IPS-NIHi11 (cell line): Measurements from ENCODE around the gene ERC2.

Source experiments
- DNase-seq: peaks from one replicate; pipeline ENCODE4 v3.0.0; 2012; ENCODE audit warnings: mixed read lengths, low spot score

The ERC2 gene

DNA sequence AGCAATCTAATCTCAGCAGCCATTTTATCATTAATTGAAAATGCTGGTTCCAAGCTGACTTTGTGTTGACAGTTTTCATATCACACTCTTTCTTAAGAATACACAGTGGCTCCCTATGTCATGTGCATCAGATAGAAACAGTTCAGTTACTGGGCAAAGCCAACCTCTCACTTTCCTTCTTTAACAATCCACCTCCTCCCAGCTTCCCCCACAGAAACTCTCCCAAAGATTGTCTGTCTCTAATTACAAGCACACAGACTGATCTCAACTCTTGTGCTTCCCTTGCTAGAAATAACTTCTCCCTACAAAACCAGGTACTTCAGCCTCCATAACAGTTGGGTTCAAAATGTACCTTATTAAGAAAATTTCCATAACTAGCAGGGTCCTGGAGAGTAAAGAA is 752.2 kb downstream of the ERC2 start:
- DNase-seq = no peak

DNA sequence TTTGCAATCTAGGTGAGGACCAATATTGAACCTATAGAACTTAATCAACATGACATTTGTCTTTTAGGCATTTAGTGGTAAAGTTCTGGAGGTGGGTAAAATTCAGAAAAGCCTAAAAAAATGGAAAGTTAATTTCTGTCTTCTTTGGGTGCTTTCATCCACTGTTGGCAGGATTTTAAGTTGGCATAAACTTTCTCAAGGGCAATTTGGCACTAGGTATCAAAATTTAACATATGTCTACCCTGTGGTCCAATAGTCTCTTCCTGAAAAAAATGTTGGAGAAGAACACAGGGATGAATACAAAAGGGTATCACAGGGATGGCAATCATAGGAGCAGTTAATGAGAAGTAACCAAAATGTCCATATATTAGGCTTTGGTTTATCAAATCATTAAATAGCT is 754.2 kb downstream of the ERC2 start:
- no peak for DNase-seq

DNA sequence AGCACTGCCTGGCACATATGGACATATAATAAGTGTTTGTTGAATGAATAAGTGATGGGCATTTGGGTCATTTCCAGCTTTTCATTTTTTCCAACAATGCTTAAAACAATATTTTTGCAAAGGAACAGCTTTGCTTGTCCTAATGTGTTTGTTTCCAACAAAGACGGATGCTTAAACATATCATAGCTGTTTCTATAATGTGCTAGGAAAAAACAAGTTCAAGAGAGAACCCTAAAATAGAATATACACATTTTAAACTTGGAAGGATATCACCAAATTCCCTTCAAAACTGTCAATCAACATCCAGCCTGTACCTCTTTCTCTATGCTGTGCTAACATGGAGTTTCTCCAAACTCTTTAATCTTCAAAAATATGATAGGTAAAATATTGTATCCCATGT is 756.6 kb downstream of the ERC2 start:
- no peak for DNase-seq

DNA sequence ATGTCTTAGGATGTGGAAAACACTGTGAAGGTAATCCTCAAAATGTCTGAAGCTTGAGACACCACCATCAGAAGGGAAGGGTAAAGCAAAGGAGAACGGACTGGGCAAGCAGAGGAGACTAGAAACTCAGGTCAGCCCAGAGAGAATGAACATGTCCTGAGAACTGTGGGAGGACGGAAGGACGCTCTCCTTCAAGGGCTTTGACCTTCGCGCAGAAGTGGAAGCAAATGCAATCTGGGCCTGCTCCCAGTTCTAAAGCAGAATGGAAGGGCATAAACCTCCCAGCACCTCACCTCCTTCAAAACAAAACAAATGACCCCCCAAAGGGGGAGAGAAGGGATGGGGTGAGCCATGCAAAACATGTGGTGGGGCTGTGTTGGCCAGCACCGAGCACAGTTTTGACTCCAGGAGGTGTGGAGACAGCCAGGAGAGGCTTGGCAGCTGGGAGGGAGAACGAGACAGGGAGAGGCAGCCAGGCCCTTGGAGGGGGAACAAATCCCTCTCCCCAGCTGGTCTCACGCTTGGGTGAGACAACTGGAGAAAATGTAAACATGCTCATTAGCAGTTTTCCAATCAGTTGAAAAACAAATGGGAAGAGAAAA is 758.8 kb downstream of the ERC2 start:
- no peak for DNase-seq

DNA sequence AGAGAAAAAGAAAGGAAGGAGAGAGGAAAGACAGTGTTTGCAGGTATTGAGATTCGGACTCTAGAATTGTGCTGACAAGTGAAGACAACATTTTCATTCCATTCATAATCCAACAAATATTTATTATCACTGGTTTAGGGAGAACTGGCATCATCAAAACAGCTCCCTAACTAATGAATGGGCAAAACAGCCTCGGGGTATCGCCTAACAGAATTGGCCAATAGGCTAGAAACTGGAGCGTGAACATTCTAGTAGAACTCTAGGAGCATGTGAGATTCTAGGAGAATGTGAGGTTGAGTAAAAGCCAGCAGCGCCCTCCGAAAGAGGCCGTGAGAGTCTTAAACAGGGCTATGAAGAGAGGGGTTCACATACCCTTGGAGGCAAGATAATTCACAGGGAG is 759.3 kb downstream of the ERC2 start:
- DNase-seq = no peak

DNA sequence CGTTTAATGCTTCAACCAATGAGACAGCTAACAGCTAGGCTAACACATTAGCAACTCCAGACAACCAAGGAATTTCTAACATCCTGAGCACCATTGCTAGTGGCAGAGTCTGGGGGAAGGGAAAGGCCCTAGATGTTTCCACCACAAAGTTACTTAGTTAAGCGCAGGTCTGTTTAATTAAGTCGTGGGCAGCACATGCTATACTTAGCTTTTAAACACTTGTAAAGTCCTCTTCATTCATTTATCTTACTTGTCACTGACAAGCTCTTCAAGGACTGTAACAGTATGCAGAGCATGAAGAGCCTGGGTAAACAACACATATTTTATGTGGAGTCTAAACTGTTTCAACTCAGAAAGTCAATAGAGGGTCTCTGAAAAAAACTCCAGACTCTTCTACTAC is 760.0 kb downstream of the ERC2 start:
- DNase-seq = no peak

DNA sequence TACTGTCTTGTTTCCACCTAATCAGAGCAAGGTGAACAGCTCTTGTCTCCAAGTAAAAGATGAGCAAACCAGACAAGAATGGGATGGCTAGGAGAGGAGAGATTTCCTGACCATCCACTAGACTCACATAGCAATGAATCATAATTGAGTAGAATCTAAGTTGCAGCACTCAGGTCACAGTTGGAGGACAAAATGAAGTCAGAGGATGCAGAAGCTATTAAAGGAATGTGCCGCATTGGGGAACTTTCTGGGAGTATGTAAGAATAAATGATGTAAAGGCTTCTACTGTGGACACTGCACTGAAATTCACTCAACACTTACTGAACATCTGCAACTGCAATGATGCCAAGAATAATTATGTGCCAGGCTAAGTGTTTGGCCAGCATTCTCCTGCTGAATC is 763.7 kb downstream of the ERC2 start:
- DNase-seq = no peak

DNA sequence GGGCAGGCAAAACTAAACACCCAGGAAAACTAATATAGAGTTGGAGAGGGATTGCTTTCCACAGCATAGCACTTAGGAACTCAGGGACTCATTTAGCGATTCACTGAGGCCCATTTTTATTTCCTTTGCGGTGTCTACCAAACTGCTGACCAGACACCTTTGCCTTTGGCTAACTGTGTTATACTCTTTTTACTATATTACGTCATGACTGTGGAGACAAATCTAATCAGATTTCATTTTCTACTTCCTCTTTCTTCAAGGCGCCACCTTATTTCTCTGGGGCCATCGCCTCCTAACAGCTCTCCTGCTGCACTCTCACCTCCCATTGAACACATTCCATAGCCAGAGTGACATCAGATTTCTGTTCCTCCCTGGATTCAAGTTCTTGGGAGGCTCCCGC is 765.4 kb downstream of the ERC2 start:
- no peak for DNase-seq

DNA sequence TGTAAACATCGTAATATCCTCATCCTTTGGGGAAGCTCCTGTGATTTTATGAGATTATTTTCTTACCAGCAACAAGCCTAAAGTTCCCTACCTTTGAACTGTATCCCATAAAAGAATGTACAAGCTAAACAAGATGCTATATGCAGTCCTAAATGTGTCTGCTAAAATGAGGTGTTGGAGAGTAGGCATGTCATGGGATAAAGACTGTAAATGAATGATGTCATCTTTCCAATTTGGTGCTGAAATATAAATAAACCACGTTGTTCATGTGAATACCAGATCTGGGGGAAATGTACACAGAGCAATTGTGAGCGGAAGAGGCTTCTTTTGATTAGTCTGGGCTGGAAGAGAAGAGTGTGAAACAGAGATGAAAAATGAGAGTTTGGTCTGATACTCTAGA is 766.3 kb downstream of the ERC2 start:
- no peak for DNase-seq

DNA sequence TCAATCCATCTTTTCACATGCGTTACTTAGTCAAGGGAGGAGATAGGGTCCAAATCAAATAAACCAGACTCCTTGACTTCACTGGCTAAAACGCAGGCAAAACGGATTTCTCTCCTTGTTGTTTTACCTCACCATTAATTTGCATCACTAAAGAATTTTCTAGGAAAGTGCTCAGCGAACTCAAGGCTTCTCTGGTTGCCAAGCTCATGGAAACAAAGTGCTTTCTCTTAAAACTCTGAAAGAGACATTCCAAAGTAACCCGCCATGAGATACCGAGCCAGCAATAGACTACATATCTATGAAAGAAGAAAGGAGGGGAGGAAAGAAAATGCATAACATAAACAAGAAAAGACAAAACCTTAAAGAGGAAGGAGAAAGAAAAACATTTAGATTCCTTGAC is 769.4 kb downstream of the ERC2 start:
- DNase-seq = peak; percentile 28

DNA sequence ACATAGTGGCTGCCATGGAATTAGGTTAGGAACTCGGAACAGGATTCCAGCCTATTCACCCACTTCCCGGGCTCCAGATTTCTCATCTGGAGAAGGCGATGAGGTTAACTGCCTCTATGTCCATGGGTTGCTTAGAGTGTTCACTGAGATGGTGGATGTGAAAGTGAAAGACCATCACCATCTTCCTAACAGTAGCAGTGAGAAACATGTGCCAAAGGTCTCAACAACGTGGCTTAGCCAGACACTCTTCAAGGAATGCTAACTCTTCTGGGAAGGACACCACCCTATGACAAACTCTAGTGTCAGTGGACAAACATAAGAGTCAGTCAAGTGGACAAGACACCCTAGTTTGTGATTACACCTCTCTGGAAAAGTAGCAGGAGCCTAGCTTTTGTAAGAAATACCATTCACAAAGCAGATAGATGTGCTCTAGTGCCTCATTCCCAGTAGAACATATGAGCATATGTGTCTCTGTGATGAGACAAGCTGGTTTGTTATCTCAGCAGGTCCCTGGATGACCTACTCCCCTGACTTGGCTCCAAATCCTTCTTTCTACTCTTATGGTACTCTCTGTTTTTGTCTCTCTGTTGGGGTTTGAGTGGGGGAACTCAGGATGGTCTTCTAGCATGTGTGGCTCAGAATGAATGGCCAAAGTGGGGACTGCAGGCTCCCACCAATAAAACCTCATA is 770.9 kb downstream of the ERC2 start:
- no peak for DNase-seq

DNA sequence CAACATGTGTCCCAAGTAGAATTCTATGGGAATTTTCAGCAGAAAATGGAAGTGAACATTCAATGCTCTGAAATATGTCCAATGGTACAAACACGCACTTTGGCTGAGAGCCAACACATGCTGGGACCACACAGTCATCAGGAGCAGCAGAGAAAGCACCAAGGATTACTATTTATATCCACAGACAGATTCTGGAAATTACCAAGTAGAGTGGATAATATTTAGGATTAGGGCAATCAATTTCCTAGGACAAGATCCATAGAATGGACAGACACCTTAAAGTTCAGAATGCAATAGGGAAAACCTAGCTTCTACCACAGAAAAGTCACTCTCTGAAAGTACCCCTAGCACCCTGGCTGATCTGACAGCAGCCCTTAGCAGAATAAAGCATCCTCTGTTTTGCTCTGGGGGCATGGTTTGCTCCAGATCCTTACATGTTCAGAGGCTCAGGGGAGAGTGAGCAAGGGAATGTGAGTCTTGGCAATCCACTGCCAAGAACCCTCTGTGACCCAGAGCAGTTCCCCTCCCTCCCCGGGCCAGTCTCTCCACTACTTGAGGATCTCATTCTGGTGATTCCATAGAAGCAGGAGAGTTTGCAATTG is 775.2 kb downstream of the ERC2 start:
- no peak for DNase-seq

DNA sequence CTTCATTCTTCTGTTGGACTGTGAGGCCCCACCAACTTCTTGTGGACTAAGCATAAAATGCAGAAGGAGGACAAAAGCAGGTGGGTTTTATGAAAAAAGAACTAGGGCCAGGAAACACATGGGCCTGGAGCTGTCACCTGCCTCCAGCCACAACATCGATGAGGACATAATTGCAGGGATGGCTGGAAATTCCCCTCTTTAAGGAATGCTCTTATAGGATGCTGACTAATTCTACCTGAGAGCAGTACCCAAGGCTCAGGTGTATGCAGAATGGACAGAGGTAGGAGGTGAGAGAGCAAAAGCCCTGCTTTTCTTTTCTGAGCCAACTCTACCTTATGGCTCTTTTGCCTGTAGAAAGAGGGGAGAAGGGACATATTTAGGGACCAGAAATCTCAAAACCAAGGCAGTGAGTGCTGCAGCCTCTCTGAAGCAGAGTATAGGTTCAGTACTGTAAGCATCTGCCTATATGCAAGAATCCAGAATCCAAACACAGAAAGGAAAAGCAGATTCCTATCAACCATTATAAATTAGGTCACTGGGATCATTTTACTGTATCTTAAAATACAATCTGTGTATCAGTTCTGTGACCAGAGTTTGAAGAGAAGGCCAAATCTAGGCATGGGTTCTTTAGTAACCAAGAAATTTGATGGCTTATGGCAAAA is 775.8 kb downstream of the ERC2 start:
- DNase-seq = no peak

DNA sequence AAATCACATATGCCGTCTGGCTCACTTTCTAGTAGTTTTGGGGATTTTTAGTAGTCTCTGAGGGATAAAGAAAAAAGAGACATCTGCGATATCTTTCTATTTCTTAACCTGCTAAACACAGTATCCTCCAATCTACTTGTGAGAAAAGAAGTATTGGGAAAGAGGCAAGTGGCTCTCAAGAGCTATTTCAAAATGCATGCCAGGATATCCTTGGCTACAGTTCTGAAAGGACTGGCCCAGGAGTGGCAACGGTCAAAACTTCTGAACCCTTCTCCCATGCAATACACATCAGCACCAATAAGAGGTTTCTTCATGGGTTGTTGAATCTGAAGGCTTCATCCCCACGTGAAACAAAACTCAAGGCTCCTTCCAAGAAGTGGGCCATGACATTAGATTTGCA is 777.1 kb downstream of the ERC2 start:
- no peak for DNase-seq

DNA sequence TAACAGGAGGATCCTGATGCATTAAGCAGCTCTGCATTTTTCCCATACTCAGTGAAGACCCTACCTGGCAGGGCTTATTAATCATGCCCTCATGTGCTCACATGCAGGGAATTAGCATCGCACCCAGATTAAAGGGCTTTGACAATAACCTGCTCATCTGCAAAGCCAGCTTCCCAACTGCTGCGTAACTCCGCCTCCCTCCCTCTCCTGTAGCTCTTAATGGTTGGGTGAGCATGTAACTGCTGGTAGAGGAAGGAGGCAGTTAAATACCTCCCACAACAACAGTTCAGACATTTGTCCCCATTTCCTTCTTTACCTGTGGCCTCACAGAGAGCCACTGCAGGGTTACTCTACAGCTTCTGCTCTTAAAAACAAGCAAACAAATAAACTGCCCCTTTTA is 777.5 kb downstream of the ERC2 start:
- DNase-seq = peak; percentile 55

DNA sequence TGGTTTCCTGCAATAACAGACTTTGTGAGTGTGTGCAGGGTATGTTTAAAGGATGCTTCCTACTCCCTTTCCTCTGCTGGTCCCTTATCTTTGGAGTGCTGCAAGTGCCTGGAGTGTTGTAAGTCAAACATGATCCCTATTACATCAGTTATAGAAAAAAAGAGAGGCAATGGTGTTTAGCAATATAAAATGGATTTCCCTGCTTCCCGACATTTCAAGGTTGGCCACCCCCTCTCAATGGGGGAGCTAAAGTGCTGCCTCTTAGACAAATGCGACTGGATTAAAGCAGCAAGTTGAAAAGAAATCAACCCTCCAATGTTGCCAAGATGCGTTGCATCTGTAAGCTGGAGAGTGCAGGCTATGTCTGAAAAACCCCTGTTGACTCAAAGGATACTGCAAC is 778.1 kb downstream of the ERC2 start:
- no peak for DNase-seq

DNA sequence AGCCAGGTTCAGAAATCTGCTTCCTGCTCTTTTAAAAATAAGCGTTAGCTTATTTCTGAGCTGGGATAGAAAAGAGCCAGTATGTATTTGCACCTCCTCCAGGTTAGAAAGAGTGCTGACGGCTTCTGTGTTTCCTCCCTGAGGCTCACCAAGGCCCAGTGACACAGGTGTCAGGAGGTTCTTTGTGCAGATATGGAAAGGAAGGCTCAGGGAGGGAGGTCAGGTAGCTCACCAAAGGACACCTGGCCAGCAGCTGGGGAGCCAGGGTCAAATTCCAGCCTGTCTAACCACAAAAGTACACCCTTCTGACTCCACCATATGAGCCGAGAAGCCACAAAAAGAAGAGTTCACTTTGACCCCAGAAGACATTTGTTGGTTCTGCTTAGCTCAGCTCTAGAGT is 780.1 kb downstream of the ERC2 start:
- no peak for DNase-seq

DNA sequence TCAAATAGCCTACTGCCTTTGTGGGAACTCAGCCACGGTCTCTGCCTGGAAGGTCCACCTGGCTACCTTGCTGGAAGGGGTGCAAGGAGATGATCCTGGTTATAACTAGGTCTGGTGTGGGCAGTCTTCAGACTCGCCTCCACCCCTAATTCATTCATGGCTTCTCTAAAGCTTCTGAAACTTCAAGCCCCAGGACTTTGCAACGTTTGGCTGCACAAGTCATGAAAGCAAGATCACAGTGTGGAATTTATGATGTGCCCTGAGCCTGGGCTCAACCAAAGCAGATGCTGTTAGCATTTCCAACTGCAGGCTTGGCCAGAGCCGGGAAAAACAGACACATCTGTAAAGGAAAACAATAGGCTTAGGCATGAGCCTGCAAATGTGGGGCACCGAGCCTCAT is 780.7 kb downstream of the ERC2 start:
- DNase-seq = no peak

DNA sequence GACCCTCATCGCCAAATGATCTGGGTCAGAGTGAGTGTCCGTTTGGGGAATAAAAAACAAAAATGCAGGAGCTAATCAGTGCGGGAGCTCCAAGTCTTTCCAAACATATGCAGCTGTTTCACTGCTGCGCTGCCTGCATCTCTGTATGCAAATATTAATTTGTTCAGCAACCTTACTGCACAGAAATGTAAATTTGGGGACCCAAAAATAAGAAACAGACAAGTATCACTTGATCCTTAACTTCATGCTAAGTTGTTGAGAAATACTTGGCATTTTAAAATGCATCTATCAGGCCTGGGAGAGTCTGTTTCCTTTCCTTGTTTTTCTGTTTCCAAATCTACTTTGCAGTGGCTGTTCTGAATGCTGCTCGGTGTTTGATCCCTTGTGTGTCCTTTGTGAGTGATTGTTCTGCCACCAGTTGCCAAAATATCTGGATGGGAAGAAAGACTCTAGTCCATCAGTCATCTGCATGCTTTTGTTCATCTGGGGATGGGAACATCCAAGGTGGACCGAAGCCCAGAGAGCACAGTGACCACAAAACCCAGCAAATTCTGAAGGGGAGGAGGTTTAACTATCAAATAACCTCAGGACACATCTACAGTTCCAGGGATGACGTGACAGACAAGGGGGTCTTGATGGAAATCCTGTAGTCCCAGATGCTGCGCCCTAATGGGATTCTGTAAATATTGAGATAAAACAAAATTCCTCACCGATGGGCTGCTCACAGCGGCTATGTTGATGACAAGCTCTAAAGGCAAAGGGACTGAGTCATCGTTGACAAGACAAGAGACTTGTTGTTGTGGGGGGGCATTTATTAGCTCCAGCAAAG is 781.6 kb downstream of the ERC2 start:
- DNase-seq = no peak

DNA sequence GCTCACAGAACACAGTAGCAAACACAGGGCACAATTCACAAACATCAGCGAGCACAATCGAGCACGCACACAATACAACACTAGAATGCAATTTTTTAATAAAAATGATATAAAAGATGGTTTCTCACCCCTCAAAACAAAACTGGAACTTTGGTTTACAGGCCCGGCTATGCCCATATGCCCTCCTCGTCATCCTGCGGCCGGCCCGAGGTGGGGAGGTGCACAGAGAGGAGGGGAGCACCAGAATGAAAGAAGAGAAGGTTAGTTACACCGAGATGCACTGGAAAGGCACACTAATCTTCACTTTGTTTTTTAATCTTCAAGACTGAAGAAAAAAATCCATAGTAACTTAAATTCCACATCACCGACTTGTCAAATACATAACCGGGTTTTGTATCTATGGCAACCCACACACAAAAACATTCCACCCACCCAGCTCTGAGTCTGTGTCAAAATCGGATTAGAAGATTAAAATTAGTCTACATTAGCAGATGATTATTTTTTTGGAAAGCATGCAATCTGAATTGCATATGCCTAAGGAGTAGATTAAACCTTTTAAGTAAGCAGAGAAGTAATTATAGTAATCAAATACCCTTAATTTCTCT is 784.5 kb downstream of the ERC2 start:
- no peak for DNase-seq

DNA sequence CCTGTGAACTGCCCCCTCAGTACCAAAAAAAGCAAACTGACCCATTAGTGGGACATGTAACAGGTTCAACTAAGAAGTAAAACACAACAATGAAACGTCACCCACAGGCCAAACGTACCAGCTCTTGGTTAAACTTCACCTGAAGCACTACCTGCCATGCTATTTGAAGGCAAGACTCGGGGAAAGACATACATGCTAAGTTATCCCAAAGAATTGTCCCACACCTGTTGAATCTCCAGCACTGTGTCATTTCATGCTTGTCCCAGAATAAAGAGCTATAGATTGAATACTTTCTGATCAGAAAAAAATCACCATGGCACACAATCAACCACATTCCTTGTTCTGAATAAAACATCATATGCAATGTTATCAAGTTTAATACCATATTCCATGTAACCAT is 785.8 kb downstream of the ERC2 start:
- no peak for DNase-seq
